ENCODE measurements around the gene MGAM2. TPM values are rescaled to one million over a fixed set of nuclear protein-coding genes. Genes with fewer than 3 reads are reported as not detected.

MGAM2 gene
- total RNA-seq, 5 donors from 2014 or later (not counting 1 experiment from before 2014, with no cell fraction given), result not detected

DNA sequence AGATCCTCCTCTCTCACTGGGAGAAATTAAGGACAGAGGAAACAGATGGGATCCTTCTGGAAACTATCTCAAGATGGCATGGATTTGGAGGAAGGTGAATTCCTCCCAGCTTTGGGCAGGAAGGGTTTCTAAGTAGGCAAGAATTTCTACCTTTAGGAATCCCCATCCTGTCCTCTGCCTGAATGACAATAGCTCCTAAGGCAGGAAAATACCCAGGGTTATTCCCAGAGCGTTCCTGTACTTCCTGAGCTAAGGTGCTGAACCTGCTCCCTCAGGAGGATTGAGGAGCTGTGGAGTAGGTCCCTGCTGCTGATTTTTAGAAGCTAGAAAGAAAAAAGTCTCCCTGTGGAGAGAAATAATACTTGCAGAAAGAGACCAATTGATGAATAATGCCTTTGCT lies 568 bp downstream of the MGAM2 start:
- no peaks in the 10 kb centered on the region for H3K9me3 Mint-ChIP-seq
- WGBS (ENCODE audit: insufficient coverage), result no CpG with 5 or more reads among the region's 1 CpG

DNA sequence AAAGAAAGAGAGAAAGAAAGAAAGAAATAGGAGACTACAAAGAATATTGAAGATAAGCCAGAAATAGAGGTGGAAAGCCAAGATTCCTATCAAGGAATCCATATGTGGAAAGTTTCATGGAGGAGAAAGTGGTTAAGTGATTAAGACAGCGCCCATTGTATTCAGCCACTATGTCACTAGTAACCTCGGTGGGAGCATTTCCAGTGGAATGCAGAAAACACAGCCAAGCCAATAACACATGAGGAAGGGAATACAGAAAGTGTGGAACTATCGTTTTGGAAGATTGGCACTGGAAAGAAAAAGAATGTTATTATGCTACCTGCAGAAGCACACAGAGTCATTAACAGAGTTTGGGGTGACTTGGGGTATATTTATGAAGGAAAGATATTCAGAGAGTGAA lies 2.7 kb downstream of the MGAM2 start:
- H3K27ac Mint-ChIP-seq, result no peak overlapping the region
- DNase-seq, result no peak
- POLR2A ChIA-PET, result no interaction called here
- ATAC-seq (replicated peaks in 1 of 4), result no peak
- H3K36me3 Mint-ChIP-seq, result no peaks in the 10 kb centered on the region
- Histone ChIP-seq H3K36me3 (ENCODE audit: control insufficient read depth in 2 of 2, extremely low read depth in 1 of 2, insufficient read depth in 1 of 2, low read length in 1 of 2) (no peaks in the 10 kb centered on the region), H3K27ac (ENCODE audit: low read length) (no peak overlapping the region), H3K9me3 (no peaks in the 10 kb centered on the region), H3K4me1 (ENCODE audit: control insufficient read depth in 1 of 2, extremely low read depth in 1 of 2, insufficient read depth in 2 of 2, low read length in 2 of 2) (no peaks in the 10 kb centered on the region), H3K4me3 (ENCODE audit: control insufficient read depth in 1 of 2, extremely low read depth in 1 of 2, low read length in 1 of 2) (no peak overlapping the region), H3K27me3 (replicated peaks in 1 of 2; ENCODE audit: control insufficient read depth in 2 of 2, extremely low read depth in 1 of 2, insufficient read depth in 2 of 2, low read length in 1 of 2) (no peaks in the 10 kb centered on the region)
- WGBS (ENCODE audit: insufficient coverage), result 89% methylated on average over 1 of the region's 3 CpGs
- H3K9me3 Mint-ChIP-seq, result no peaks in the 10 kb centered on the region
- H3K4me3 Mint-ChIP-seq, result no peak overlapping the region
- H3K27me3 Mint-ChIP-seq, result peaks cover 1 to 4% of the 10 kb centered on the region in 2 donors
- CTCF ChIA-PET, result no interaction called here
- H3K4me1 Mint-ChIP-seq, result no peaks in the 10 kb centered on the region

More for the DNA sequence above, 568 bp downstream of the MGAM2 start:
- Histone ChIP-seq H3K9me3 (no peaks in the 10 kb centered on the region), H3K27ac (ENCODE audit: low read length) (no peak overlapping the region), H3K36me3 (ENCODE audit: control insufficient read depth in 2 of 2, extremely low read depth in 1 of 2, insufficient read depth in 1 of 2, low read length in 1 of 2) (no peaks in the 10 kb centered on the region), H3K4me3 (ENCODE audit: control insufficient read depth in 1 of 2, extremely low read depth in 1 of 2, low read length in 1 of 2) (no peak overlapping the region), H3K27me3 (replicated peaks in 1 of 2; ENCODE audit: control insufficient read depth in 2 of 2, extremely low read depth in 1 of 2, insufficient read depth in 2 of 2, low read length in 1 of 2) (no peaks in the 10 kb centered on the region), H3K4me1 (ENCODE audit: control insufficient read depth in 1 of 2, extremely low read depth in 1 of 2, insufficient read depth in 2 of 2, low read length in 2 of 2) (no peaks in the 10 kb centered on the region)
- ChIA-PET CTCF (interaction anchor here in 1 of 2 donors (0.7 kb wide), 1 partner anchor 8 kb away, joined by 3 read pairs; no protein-coding TSS in a partner anchor), POLR2A (no interaction called here)
- H3K4me1 Mint-ChIP-seq, result no peaks in the 10 kb centered on the region
- ATAC-seq (replicated peaks in 1 of 4) (no peak), DNase-seq (no peak)
- no peaks in the 10 kb centered on the region for H3K36me3 Mint-ChIP-seq
- no peak overlapping the region for H3K4me3 Mint-ChIP-seq
- no peak overlapping the region for H3K27ac Mint-ChIP-seq
- H3K27me3 Mint-ChIP-seq, result peaks cover 1 to 4% of the 10 kb centered on the region in 2 donors

DNA sequence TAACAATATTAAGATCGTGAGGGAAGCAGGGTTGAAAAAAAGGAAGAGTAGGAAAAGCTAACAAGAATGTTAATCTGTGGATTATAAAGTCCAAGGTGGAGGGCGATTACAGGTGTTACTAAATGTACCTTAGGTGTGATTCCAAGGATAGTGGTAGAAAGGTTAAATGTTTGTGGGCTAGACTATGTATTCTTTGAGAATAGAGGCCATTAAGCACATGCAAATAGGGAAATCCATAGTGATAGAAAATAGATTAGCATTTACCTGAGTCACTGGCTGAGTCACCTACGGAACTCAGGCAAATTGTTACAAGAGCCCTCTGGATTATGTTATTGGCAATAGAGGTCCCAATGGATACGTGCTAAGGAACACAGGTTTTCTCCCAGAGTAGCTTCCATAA lies 9.0 kb downstream of the MGAM2 start:
- Mint-ChIP-seq H3K9me3 (no peaks in the 10 kb centered on the region), H3K4me3 (no peak overlapping the region), H3K27ac (no peak overlapping the region), H3K4me1 (no peaks in the 10 kb centered on the region), H3K36me3 (no peaks in the 10 kb centered on the region), H3K27me3 (peaks cover 0 to 3% of the 10 kb centered on the region in 2 donors)
- WGBS (ENCODE audit: insufficient coverage), result 69% methylated on average over 1 of the region's 4 CpGs
- no peak overlapping the region for H3K4me3 ChIP-seq (ENCODE audit: control insufficient read depth in 1 of 2, extremely low read depth in 1 of 2, low read length in 1 of 2)
- no peaks in the 10 kb centered on the region for H3K4me1 ChIP-seq (ENCODE audit: control insufficient read depth in 1 of 2, extremely low read depth in 1 of 2, insufficient read depth in 2 of 2, low read length in 2 of 2)
- H3K27me3 ChIP-seq (replicated peaks in 1 of 2; ENCODE audit: control insufficient read depth in 2 of 2, extremely low read depth in 1 of 2, insufficient read depth in 2 of 2, low read length in 1 of 2), result peaks cover 0 to 2% of the 10 kb centered on the region in 2 experiments
- H3K27ac ChIP-seq (ENCODE audit: low read length), result no peak overlapping the region
- CTCF ChIA-PET, result no interaction called here
- POLR2A ChIA-PET, result no interaction called here
- H3K36me3 ChIP-seq (ENCODE audit: control insufficient read depth in 2 of 2, extremely low read depth in 1 of 2, insufficient read depth in 1 of 2, low read length in 1 of 2), result no peaks in the 10 kb centered on the region
- DNase-seq (no peak), ATAC-seq (replicated peaks in 1 of 4) (no peak)
- no peaks in the 10 kb centered on the region for H3K9me3 ChIP-seq

DNA sequence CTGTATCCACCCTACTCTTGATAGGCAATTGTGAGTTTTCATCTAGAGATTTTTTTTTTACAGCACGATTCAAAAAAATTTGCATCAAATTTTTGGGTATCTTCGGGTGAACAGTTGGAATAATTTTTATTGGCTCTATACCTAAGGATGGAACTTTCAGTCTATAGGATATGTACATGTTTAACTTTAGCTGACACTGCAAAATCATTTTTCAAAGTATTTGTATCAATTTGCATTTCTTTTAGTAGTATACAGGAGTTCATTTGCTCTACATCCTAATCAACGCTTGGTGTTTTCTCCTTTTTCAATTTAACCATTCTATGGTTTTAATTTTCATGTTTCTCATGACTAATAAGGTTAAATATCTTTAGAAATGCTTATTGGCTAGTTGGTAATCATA lies 11.7 kb downstream of the MGAM2 start:
- no peak for ATAC-seq (replicated peaks in 1 of 4)
- CTCF ChIA-PET, result no interaction called here

DNA sequence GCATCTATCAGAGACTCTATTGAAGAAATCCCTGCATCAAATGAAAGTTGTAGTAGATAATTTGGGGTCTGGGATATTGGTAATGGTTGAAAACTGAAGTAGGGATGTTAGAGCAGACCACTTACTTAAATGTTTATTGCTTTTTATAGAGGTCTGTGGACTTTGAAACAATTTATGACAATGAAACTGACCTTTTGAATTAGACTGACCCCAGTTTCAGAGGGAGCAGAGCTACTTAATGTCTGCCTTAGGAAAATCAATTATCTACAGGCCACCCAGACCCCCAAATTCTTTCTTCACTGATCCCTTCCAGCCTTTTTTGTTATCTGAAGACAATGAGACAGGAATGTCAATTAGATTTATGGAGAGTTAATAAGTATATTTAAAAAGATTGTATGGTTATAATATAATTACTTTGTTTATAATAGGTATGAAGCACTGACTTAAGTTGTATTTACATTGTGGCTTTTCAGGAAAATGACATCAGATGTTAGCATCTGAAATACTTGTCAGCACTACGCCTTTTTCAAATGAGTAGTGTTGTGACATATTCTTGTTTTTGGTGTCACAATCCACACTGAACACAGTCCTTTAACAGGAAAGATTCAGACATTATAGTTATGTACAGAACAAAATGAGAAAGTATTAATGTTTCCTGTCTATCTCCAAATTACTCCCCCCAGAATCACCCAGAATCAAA lies 13.9 kb downstream of the MGAM2 start:
- WGBS (ENCODE audit: insufficient coverage), result no CpG with 5 or more reads among the region's 1 CpG
- peaks cover 0 to 2% of the 10 kb centered on the region in 2 experiments for H3K27me3 ChIP-seq (replicated peaks in 1 of 2; ENCODE audit: control insufficient read depth in 2 of 2, extremely low read depth in 1 of 2, insufficient read depth in 2 of 2, low read length in 1 of 2)
- no peak for DNase-seq
- no peak overlapping the region for H3K27ac Mint-ChIP-seq
- H3K27ac ChIP-seq (ENCODE audit: low read length), result no peak overlapping the region
- CTCF ChIA-PET, result interaction anchor here in 1 of 2 donors (0.6 kb wide), 1 partner anchor 12 kb away, joined by 3 read pairs; no protein-coding TSS in a partner anchor
- no peak overlapping the region for H3K4me3 Mint-ChIP-seq
- H3K27me3 Mint-ChIP-seq, result peaks cover 3 to 7% of the 10 kb centered on the region in 2 donors
- POLR2A ChIA-PET, result no interaction called here
- H3K9me3 Mint-ChIP-seq, result no peaks in the 10 kb centered on the region
- H3K4me1 Mint-ChIP-seq, result no peaks in the 10 kb centered on the region
- no peaks in the 10 kb centered on the region for H3K4me1 ChIP-seq (ENCODE audit: control insufficient read depth in 1 of 2, extremely low read depth in 1 of 2, insufficient read depth in 2 of 2, low read length in 2 of 2)
- no peaks in the 10 kb centered on the region for H3K36me3 ChIP-seq (ENCODE audit: control insufficient read depth in 2 of 2, extremely low read depth in 1 of 2, insufficient read depth in 1 of 2, low read length in 1 of 2)
- ATAC-seq (replicated peaks in 1 of 4), result no peak
- no peaks in the 10 kb centered on the region for H3K9me3 ChIP-seq
- no peaks in the 10 kb centered on the region for H3K36me3 Mint-ChIP-seq
- H3K4me3 ChIP-seq (ENCODE audit: control insufficient read depth in 1 of 2, extremely low read depth in 1 of 2, low read length in 1 of 2), result no peak overlapping the region

More for the DNA sequence above, 11.7 kb downstream of the MGAM2 start:
- Histone ChIP-seq H3K36me3 (ENCODE audit: control insufficient read depth in 2 of 2, extremely low read depth in 1 of 2, insufficient read depth in 1 of 2, low read length in 1 of 2) (no peaks in the 10 kb centered on the region), H3K4me1 (ENCODE audit: control insufficient read depth in 1 of 2, extremely low read depth in 1 of 2, insufficient read depth in 2 of 2, low read length in 2 of 2) (no peaks in the 10 kb centered on the region), H3K27me3 (replicated peaks in 1 of 2; ENCODE audit: control insufficient read depth in 2 of 2, extremely low read depth in 1 of 2, insufficient read depth in 2 of 2, low read length in 1 of 2) (peaks cover 0 to 2% of the 10 kb centered on the region in 2 experiments), H3K9me3 (no peaks in the 10 kb centered on the region), H3K27ac (ENCODE audit: low read length) (no peak overlapping the region), H3K4me3 (ENCODE audit: control insufficient read depth in 1 of 2, extremely low read depth in 1 of 2, low read length in 1 of 2) (no peak overlapping the region)
- no CpG with 5 or more reads among the region's 3 CpGs for WGBS (ENCODE audit: insufficient coverage)
- Mint-ChIP-seq H3K4me3 (no peak overlapping the region), H3K9me3 (no peaks in the 10 kb centered on the region), H3K27ac (no peak overlapping the region), H3K4me1 (no peaks in the 10 kb centered on the region), H3K27me3 (peaks cover 3 to 6% of the 10 kb centered on the region in 2 donors), H3K36me3 (no peaks in the 10 kb centered on the region)
- no peak for DNase-seq
- POLR2A ChIA-PET, result no interaction called here

DNA sequence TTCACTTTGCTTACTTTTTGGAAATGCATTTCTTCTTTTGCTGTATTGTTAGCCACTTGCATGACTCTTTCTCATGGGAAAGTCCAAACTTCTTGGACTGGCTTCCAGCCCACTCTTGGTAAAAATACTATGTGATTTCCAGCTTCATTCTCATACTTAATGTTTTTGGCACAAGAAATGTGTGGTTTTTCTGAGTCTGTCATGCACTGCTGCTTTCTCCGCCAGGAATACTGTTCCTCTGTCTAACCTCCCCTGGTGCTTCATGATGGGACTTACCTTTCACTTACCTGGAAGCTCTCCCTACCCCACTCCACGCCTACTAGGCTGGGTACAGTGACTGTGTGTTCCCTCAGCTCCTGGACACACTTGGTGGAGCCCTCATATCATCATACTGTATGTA lies 18.7 kb downstream of the MGAM2 start:
- Mint-ChIP-seq H3K27ac (no peak overlapping the region), H3K4me3 (no peak overlapping the region), H3K27me3 (peaks cover 3 to 4% of the 10 kb centered on the region in 2 donors), H3K36me3 (no peaks in the 10 kb centered on the region), H3K4me1 (no peaks in the 10 kb centered on the region), H3K9me3 (no peaks in the 10 kb centered on the region)
- no peaks in the 10 kb centered on the region for H3K27me3 ChIP-seq (replicated peaks in 1 of 2; ENCODE audit: control insufficient read depth in 2 of 2, extremely low read depth in 1 of 2, insufficient read depth in 2 of 2, low read length in 1 of 2)
- DNase-seq (no peak), ATAC-seq (replicated peaks in 1 of 4) (no peak)
- H3K36me3 ChIP-seq (ENCODE audit: control insufficient read depth in 2 of 2, extremely low read depth in 1 of 2, insufficient read depth in 1 of 2, low read length in 1 of 2), result no peaks in the 10 kb centered on the region
- no peaks in the 10 kb centered on the region for H3K9me3 ChIP-seq
- no peak overlapping the region for H3K4me3 ChIP-seq (ENCODE audit: control insufficient read depth in 1 of 2, extremely low read depth in 1 of 2, low read length in 1 of 2)
- H3K27ac ChIP-seq (ENCODE audit: low read length), result no peak overlapping the region
- H3K4me1 ChIP-seq (ENCODE audit: control insufficient read depth in 1 of 2, extremely low read depth in 1 of 2, insufficient read depth in 2 of 2, low read length in 2 of 2), result no peaks in the 10 kb centered on the region
- CTCF ChIA-PET, result no interaction called here
- 0% methylated on average over 1 of the region's 2 CpGs for WGBS (ENCODE audit: insufficient coverage)
- POLR2A ChIA-PET, result no interaction called here

All from T-cell (primary cell).